HG03060 (cell line): Measurements from ENCODE around the gene RNU6-9.

Source experiments
- ATAC-seq: cut with Tn5 transposase; IDR thresholded peaks from one replicate; pipeline ENCODE4 v1.9.1; 2021; ENCODE audit warnings: low read depth, moderate number of reproducible peaks; ENCODE audit not compliant: unreplicated experiment

Gene RNU6-9

GRCh38 chr19:896434-896833, 3.1 kb downstream of the RNU6-9 start:
- ATAC-seq: no peak

DNA sequence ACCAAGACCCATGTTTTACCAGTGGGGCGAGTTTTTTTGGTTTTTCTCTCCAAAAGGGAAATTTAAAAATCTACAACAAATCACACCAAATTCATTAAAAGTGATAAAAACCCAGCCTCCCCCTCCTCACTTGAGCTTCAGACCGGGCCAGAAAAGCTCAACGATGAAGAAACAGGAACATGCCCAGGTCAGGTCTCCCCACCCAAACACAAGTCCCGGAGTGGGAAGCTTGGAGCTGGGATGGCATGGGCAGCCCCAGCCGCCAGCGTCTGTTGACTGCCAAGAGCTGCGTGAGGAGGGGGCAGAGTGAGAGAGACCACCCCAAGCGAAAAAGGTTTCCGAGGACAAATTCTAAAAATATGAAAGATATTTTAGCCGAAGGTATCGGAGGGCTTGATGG, 3.7 kb downstream of the RNU6-9 start:
- ATAC-seq: no peak

- no peak for ATAC-seq
Measured at GRCh38 chr19:897442-898039, 4.3 kb downstream of the RNU6-9 start.

GRCh38 chr19:898663-899062, 5.4 kb downstream of the RNU6-9 start:
- ATAC-seq: no peak

DNA sequence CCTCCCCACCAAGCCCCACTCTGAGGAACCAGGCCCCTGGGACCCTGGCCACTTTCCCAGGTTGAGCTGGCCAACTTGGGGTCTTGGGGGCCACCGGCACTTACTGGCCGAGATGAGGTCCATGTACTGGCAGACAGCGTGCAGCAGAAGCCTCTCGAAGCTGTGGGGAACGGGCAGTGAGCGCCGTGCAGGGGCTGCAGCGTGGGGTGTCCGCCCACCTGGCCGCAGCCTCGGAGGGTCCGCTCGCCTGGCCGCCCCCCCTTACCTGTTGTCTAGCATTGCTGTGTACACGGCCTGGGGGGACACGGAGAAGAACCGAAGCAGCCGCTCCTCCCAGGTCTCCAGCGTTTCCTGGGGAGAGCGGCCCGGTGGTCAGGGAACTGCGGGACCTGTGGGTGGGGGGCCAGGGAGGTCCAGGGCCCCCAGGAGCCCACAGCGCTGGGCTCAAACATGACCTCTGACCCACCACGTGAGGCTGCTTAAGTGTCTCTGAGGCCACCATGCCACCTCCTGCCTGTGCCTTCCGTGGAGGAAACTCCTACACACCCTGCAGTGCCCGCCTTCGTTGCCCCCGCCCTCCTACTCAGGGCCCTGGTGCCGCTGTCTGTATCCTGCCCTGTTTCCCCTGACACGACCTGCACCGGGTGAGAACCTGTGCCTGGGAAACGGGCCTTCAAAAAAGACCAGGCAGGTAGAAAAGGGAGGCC, 6.2 kb downstream of the RNU6-9 start:
- ATAC-seq: no peak

DNA sequence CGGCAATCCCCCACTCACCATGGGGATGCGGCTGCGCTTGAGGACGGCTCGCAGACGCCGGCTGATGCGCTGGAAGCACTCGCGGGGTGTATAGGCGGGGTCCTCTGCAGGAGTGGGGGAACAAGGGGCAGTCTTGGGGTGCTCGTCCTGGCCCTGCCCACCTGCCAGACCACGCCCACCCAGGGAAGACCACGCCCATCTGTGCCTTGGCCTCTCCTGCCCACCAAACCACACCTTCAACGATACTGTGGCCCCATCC, 6.7 kb downstream of the RNU6-9 start:
- no peak for ATAC-seq

DNA sequence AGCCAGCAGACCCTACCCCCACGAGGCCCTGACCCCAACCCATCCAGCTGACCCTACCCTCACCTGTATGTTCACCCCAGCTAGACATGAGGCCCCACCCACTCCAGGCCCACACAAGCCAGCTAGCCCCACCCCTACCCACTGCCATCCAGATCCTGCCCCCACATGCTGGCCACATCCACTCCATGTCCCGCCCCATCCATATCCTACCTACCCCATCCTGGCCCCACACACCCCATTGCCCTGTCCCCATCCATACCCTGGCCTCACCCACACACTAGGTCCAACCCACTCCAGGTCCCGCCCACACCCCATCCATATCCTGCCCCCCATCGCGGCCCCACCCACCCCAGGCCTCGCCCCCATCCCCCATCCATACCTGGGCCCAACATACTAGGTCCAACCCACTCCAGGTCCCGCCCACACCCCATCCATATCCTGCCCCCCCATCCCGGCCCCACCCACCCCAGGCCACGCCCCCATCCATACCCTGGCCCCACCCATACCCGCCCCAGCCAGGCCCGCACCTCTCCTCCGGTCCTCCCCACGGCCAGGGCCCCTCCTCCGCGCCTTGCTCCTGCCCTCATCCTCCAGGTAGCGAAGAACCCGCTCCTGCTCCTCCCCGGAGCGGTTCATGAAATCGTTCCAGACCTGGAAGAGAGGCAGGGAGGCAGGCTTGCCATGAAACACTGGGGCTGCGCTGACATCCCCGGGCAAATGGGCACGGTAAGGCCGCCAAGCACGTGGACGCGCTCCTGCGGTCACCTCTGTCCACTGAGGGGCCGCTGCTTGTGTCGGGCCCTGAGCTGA, 7.2 kb downstream of the RNU6-9 start:
- ATAC-seq: no peak

GRCh38 chr19:901216-902092, 8.2 kb downstream of the RNU6-9 start:
- ATAC-seq: no peak

GRCh38 chr19:902093-902370, 8.7 kb downstream of the RNU6-9 start:
- no peak for ATAC-seq

DNA sequence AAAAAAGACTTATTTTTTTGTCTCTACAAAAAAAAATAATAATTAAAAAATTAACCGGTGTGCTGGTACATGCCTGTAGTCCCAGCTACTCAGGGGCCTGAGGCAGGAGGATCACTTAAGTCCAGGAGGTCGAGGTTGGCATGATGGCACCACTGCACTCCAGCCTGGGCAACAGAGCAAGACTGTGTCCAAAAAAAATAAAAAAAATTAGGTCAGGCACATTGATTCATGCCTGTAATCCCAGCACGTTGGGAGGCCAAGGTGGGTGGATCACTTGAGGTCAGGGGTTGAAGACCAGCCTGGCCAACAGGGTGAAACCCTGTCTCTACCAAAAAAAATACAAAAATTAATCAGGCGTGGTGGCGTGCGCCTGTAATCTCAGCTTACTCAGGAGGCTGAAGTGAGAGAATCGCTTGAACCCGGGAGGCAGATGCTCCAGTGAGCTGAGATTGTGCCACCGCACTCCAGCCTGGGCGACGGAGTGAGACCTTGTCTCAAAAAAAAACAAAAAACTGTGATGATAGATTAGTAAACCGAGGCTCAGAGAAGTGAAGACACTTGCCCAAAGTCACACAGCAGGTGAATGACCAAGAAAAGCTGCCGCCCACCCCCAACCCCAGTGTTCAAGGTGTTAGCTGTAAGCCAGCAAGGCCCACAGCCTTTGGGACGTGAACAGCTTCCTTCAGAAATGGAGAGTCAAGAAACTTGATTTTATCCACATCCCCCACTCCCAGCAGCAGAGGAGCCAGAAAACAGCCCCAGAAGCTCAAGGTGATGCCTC, 9.4 kb downstream of the RNU6-9 start:
- ATAC-seq: no peak

- no peak for ATAC-seq
Measured at GRCh38 chr19:903266-903797, 10.0 kb downstream of the RNU6-9 start.

GRCh38 chr19:904545-904944, 11.3 kb downstream of the RNU6-9 start:
- no peak for ATAC-seq

GRCh38 chr19:906480-906879, 13.2 kb downstream of the RNU6-9 start:
- ATAC-seq: no peak

- no peak for ATAC-seq
Measured at GRCh38 chr19:907183-907853, 14.0 kb downstream of the RNU6-9 start.

DNA sequence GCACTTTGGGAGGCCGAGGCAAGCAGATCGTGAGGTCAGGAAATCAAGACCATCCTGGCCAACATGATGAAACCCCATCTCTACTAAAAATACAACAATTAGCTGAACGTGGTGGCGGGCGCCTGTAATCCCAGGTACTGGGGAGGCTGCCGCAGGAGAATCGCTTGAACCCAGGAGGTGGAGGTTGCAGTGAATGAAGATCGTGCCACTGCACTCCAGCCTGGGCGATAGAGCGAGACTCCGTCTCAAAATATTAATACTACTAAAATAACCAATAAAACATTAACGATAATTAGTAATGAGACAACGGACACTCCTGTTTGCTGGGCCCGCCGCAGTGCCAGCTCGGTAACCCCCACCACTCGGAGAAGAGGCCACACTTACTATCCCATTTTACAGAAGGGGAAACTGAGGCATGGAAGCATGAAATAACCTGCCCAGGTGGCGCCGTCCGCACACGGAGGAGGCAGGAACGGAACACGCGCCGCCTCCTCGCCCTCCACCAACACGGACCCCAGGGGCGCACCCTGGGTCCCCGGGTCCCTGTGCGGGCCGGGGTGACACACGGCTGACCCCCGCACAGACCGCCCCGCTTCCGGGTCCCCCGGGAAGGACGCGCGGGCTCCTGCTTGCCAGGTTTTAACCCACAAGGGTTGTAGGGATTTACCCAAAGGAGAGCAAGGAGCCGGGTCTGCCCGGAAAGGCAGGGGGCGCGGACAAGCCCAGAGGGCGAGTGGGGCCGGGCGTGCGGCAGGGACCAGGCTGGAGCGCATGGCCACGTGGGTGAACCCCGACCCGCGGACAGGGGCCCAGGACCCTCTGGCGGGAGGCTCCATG, 18.1 kb downstream of the RNU6-9 start:
- ATAC-seq: no peak

DNA sequence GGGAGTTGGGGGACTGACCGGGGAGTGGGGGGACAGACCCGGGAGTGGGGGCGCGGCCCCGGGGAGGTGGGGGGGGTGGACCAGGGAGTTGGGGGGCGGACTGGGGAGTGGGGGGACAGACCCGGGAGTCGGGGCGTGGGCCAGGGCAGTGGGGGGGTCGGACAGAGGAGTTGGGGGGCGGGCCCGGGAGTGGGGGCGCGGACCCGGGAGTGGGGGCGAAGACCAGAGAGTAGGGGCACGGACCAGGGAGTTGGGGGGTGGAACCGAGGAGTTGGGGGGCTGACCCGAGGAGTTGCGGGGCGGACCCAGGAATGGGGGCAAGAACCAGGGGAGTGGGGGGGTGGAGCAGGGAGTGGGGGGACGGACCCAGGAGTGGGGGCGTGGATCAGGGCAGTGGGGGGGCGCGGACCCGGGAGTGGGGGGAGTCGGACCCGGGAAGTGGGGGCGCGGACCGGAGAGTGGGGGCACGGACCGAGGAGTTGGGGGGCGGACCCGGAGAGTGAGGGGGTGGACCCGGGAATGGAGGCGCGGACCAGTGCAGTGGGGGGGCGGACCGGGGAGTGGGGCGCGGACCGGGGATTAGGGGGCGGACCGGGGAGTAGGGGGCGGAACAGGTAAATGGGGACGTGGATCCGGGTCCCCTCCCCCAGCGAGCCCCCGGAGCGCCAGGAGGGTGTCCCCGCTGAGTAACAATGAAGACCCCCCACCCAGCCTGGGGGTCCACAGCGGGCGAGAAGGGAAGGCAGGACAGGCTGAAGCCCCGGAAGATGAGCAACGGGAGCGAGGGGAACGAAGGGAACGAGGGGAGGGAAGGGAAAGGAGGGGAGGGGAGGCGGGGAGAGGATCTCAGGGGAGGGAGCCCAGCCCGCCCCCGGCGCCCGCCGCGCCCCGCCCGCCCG, 19.1 kb downstream of the RNU6-9 start:
- ATAC-seq: no peak

GRCh38 chr19:913080-913748, 19.9 kb downstream of the RNU6-9 start, which contains the start of gene R3HDM4:
Gene R3HDM4 (minus strand): TSS chr19:913219. CDS start chr19:913157, 62 bp downstream.
- ATAC-seq: no peak
